PC-3 (cell line): ENCODE results near the gene MAML3.

Experiments used
- EZH2phosphoT487 ChIP-seq: fragments of 300-600 bp; sonication (generic); IDR thresholded peaks from 2 replicates; pipeline ENCODE4 v1.6.1; 2018; ENCODE audit warnings: mild to moderate bottlenecking, antibody characterized with exemption, low read length, borderline replicate concordance
- TF ChIP-seq, protein P1 (sequence below): fragments of 300-600 bp; sonication (generic); conservative IDR thresholded peaks from 2 replicates; pipeline ENCODE4 v1.5.1; 2017; ENCODE audit warnings: antibody characterized with exemption, low read depth, mild to moderate bottlenecking, low read length

DNA sequence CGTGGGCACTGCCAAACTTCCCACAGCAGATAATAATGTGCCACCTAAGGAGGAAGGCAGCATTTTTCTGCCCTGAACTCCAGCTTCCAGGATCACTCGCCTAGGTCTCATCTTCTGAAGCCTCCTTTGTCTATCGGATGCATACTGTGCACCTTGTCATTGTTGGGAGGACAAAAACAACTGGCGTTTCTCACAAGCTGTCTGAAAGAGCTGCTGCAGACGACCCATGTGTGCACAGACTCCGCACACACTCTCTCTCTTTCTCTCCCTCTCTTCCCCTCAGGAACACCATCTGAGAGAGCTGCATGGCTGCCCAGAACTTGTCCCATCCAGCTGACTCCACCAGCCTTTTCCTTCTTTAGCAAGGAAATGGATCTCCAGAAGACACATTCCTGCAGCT is 83.0 kb downstream of the MAML3 start:
- TF ChIP-seq, protein P1, sequence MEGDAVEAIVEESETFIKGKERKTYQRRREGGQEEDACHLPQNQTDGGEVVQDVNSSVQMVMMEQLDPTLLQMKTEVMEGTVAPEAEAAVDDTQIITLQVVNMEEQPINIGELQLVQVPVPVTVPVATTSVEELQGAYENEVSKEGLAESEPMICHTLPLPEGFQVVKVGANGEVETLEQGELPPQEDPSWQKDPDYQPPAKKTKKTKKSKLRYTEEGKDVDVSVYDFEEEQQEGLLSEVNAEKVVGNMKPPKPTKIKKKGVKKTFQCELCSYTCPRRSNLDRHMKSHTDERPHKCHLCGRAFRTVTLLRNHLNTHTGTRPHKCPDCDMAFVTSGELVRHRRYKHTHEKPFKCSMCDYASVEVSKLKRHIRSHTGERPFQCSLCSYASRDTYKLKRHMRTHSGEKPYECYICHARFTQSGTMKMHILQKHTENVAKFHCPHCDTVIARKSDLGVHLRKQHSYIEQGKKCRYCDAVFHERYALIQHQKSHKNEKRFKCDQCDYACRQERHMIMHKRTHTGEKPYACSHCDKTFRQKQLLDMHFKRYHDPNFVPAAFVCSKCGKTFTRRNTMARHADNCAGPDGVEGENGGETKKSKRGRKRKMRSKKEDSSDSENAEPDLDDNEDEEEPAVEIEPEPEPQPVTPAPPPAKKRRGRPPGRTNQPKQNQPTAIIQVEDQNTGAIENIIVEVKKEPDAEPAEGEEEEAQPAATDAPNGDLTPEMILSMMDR: no peak
- TF ChIP-seq EZH2phosphoT487: no peak
